Breast epithelium (tissue), 3 donors: ENCODE data around the gene CLEC1A.

Experiments
- POLR2AphosphoS5 ChIP-seq, 3 donors: sonication (generic); formaldehyde crosslinking; IDR thresholded peaks; one replicate each; pipeline ENCODE4 v1.6.1; 2017; ENCODE audit warnings: antibody characterized with exemption in 3 of 3
- TF ChIP-seq, protein P1 (sequence below), 3 donors: fragments of 450-650 bp; IDR thresholded peaks; one replicate each; pipeline ENCODE4 v1.5.1; 2016 to 2017; ENCODE audit warnings: antibody characterized with exemption in 3 of 3, mild to moderate bottlenecking in 3 of 3, moderate library complexity in 3 of 3

DNA sequence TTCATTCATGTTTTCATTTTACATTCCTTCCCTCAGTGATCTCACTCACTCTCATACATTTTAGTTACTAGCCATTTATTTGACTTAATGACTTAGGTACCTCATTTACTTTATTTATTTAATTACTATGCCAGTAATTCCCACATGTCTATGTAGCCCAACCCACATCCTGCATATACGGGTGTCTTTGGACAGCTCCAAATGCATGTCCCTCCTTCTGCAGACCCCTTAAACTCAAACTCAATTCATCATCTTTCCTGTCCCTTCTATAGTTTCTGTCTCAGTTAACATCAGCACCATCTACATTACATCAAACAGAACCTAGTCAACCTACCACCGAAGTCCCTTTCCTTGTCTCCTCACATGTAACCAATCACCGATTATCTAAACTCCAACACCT lies 2.8 kb downstream of the CLEC1A start:
- TF ChIP-seq, protein P1, sequence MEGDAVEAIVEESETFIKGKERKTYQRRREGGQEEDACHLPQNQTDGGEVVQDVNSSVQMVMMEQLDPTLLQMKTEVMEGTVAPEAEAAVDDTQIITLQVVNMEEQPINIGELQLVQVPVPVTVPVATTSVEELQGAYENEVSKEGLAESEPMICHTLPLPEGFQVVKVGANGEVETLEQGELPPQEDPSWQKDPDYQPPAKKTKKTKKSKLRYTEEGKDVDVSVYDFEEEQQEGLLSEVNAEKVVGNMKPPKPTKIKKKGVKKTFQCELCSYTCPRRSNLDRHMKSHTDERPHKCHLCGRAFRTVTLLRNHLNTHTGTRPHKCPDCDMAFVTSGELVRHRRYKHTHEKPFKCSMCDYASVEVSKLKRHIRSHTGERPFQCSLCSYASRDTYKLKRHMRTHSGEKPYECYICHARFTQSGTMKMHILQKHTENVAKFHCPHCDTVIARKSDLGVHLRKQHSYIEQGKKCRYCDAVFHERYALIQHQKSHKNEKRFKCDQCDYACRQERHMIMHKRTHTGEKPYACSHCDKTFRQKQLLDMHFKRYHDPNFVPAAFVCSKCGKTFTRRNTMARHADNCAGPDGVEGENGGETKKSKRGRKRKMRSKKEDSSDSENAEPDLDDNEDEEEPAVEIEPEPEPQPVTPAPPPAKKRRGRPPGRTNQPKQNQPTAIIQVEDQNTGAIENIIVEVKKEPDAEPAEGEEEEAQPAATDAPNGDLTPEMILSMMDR (IDR thresholded peaks at IDR 0.05): no peak
- no peak for TF ChIP-seq POLR2AphosphoS5 (IDR thresholded peaks at IDR 0.05)
